ENCODE data around the gene PTPN1. TPM values are rescaled to one million over a fixed set of nuclear protein-coding genes. Genes with fewer than 3 reads are reported as not detected.

The PTPN1 gene
- total RNA-seq, 1 donor from 2014 or later = 101 TPM

GRCh38 chr20:50493881-50494253 is 16.3 kb upstream of the PTPN1 start:
- TF ChIP-seq CTCF (IDR thresholded peaks at IDR 0.05) = no peak
- no peak for DNase-seq
- H3K36me3 ChIP-seq = no peaks in the 10 kb centered on the region
- no peaks in the 10 kb centered on the region for H3K4me1 ChIP-seq
- H3K27ac ChIP-seq = no peak overlapping the region
- no peak overlapping the region for H3K4me3 ChIP-seq
- ATAC-seq = no peak
- intact Hi-C loops (cut with DNase I) = no loop called here
- H3K9me3 ChIP-seq = no peaks in the 10 kb centered on the region
- H3K27me3 ChIP-seq = no peaks in the 10 kb centered on the region

- H3K9me3 ChIP-seq = no peaks in the 10 kb centered on the region
- ATAC-seq (no peak), DNase-seq (no peak)
- no peak overlapping the region for H3K4me3 ChIP-seq
- H3K36me3 ChIP-seq = no peaks in the 10 kb centered on the region
- no peaks in the 10 kb centered on the region for H3K4me1 ChIP-seq
- no peaks in the 10 kb centered on the region for H3K27me3 ChIP-seq
- H3K27ac ChIP-seq = no peak overlapping the region
- TF ChIP-seq CTCF (IDR thresholded peaks at IDR 0.05) = no peak
- intact Hi-C loops (cut with DNase I) = no loop called here
Observed at GRCh38 chr20:50494428-50494827, 15.8 kb upstream of the PTPN1 start.

GRCh38 chr20:50496773-50497385 is 13.3 kb upstream of the PTPN1 start:
- Histone ChIP-seq H3K36me3 (no peaks in the 10 kb centered on the region), H3K9me3 (no peaks in the 10 kb centered on the region), H3K27ac (no peak overlapping the region), H3K4me3 (no peak overlapping the region), H3K27me3 (no peaks in the 10 kb centered on the region), H3K4me1 (no peaks in the 10 kb centered on the region)
- no peak for TF ChIP-seq CTCF (IDR thresholded peaks at IDR 0.05)
- no peak for DNase-seq
- intact Hi-C loops (cut with DNase I) = no loop called here
- no peak for ATAC-seq

- Histone ChIP-seq H3K27ac (peak overlapping the region; percentile 51), H3K4me1 (peaks cover 11% of the 10 kb centered on the region), H3K36me3 (no peaks in the 10 kb centered on the region), H3K9me3 (no peaks in the 10 kb centered on the region), H3K27me3 (no peaks in the 10 kb centered on the region), H3K4me3 (no peak overlapping the region)
- peak; percentile 79 for ATAC-seq
- intact Hi-C loops (cut with DNase I) = no loop called here
- no peak for TF ChIP-seq CTCF (IDR thresholded peaks at IDR 0.05)
- DNase-seq = no peak
Observed at GRCh38 chr20:50498071-50498776, 12.0 kb upstream of the PTPN1 start.

GRCh38 chr20:50499938-50500337 is 10.2 kb upstream of the PTPN1 start:
- Histone ChIP-seq H3K27ac (no peak overlapping the region), H3K9me3 (no peaks in the 10 kb centered on the region), H3K4me3 (no peak overlapping the region), H3K27me3 (no peaks in the 10 kb centered on the region), H3K36me3 (no peaks in the 10 kb centered on the region), H3K4me1 (peaks cover 27% of the 10 kb centered on the region)
- intact Hi-C loops (cut with DNase I) = no loop called here
- no peak for TF ChIP-seq CTCF (IDR thresholded peaks at IDR 0.05)
- DNase-seq (no peak), ATAC-seq (no peak)

All from upper lobe of right lung (tissue), 1 donor.